H1 (cell line): Measurements from ENCODE around the gene BLNK. TPM values are rescaled to one million over a fixed set of nuclear protein-coding genes. Genes with fewer than 3 reads are reported as not detected.

Experiments
- CTCF ChIA-PET: fragments of 300-600 bp; sonication (Branson Sonifier 250); formaldehyde crosslinking; loops from one replicate; lab custom pipeline; 2021; ENCODE audit not compliant: partially characterized antibody; lab: Charles Lee
- POLR2A ChIA-PET: fragments of 300-600 bp; sonication (Branson Sonifier 250); formaldehyde crosslinking; loops from one replicate; lab custom pipeline; 2021; ENCODE audit warnings: inconsistent platforms; ENCODE audit not compliant: partially characterized antibody; lab: Charles Lee
- DNase-seq, 2 experiments: peaks; one replicate each; pipeline versions ENCODE4 v3.0.0 to v3.0.0-alpha.2; 2010 to 2022; ENCODE audit warnings: low spot score in 2 of 2, low read depth in 1 of 2, mixed read lengths in 1 of 2
- FAIRE-seq: peaks from 2 replicates; lab custom pipeline; 2011; peaks lifted over from hg19 to GRCh38; lab: Jason Lieb, UNC
- H2AFZ ChIP-seq: 2 replicates; pipeline ENCODE4 v1.8.1; 2012; ENCODE audit warnings: low read length, inconsistent platforms
- H2AK5ac ChIP-seq: 2 replicates; pipeline ENCODE4 v1.6.1; 2013; ENCODE audit warnings: low read depth, low read length
- H2BK120ac ChIP-seq: replicated peaks from 2 replicates; pipeline ENCODE3; 2013; ENCODE audit warnings: low read depth, low read length, inconsistent platforms
- H2BK12ac ChIP-seq: 2 replicates; pipeline ENCODE4 v1.6.1; 2013; ENCODE audit warnings: low read depth, low read length
- H2BK15ac ChIP-seq: 2 replicates; pipeline ENCODE4 v1.6.1; 2013; ENCODE audit warnings: low read length
- H2BK20ac ChIP-seq: 2 replicates; pipeline ENCODE4 v1.6.1; 2013; ENCODE audit warnings: low read length
- H2BK5ac ChIP-seq: 2 replicates; pipeline ENCODE4 v1.6.1; 2013; ENCODE audit warnings: low read depth, low read length
- H3K14ac ChIP-seq: 2 replicates; pipeline ENCODE4 v1.6.1; 2013; ENCODE audit warnings: inconsistent platforms; ENCODE audit not compliant: insufficient read length
- H3K18ac ChIP-seq: 2 replicates; pipeline ENCODE4 v1.6.1; 2013; ENCODE audit warnings: low read length; ENCODE audit errors: extremely low read depth
- H3K23ac ChIP-seq: 2 replicates; pipeline ENCODE4 v1.6.1; 2013; ENCODE audit warnings: inconsistent platforms; ENCODE audit not compliant: insufficient read length
- H3K23me2 ChIP-seq: 2 replicates; pipeline ENCODE4 v1.6.1; 2013; ENCODE audit warnings: low read depth, low read length
- H3K27ac ChIP-seq: 2 replicates; pipeline ENCODE4 v1.6.1; 2011; ENCODE audit warnings: low read depth, low read length, inconsistent platforms
- H3K27me3 ChIP-seq, 4 experiments: replicated peaks in 1 of 4; 1 replicate in 1 of 4; 2 replicates in 3 of 4; pipeline versions ENCODE4 v1.6.1 to v1.8.1; 2011 to 2013; ENCODE audit warnings: low read length in 3 of 4, mild to moderate bottlenecking in 3 of 4, inconsistent platforms in 2 of 4, mixed read lengths in 2 of 4, moderate library complexity in 1 of 4; ENCODE audit not compliant: control insufficient read depth in 3 of 4, insufficient read depth in 3 of 4; ENCODE audit errors: extremely low read depth in 1 of 4
- H3K36me3 ChIP-seq, 4 experiments: 2 replicates each; pipeline versions ENCODE4 v1.6.1 to v1.8.1; 2011 to 2013; ENCODE audit warnings: mild to moderate bottlenecking in 4 of 4, low read length in 3 of 4, moderate library complexity in 2 of 4, control low read depth in 1 of 4, inconsistent platforms in 1 of 4; ENCODE audit not compliant: insufficient read depth in 4 of 4, control insufficient read depth in 2 of 4
- H3K4ac ChIP-seq: replicated peaks from 2 replicates; pipeline ENCODE3; 2013; ENCODE audit warnings: low read length, low read depth, mixed read lengths, inconsistent platforms; ENCODE audit not compliant: insufficient read length
- H3K4me1 ChIP-seq, 4 experiments: replicated peaks in 1 of 4; 1 replicate in 1 of 4; 2 replicates in 3 of 4; pipeline versions ENCODE4 v1.6.1 to v1.8.1; 2011 to 2013; ENCODE audit warnings: low read length in 3 of 4, inconsistent platforms in 2 of 4, mixed read lengths in 1 of 4; ENCODE audit not compliant: insufficient read depth in 4 of 4, control insufficient read depth in 3 of 4
- H3K4me2 ChIP-seq, 2 experiments: 2 replicates each; pipeline versions ENCODE4 v1.6.1 to v1.8.1; 2011 to 2013; ENCODE audit warnings: low read depth in 2 of 2, low read length in 2 of 2, control low read depth in 1 of 2, inconsistent platforms in 1 of 2, mild to moderate bottlenecking in 1 of 2; ENCODE audit not compliant: insufficient read depth in 1 of 2
- H3K4me3 ChIP-seq, 4 experiments: fragments of 200-600, 300-600 bp in 1 of 4; sonication (generic), shearing (Covaris generic), sonication (Bioruptor Twin) in 1 of 4; 2 replicates each; pipeline versions ENCODE4 v1.5.1 to v1.8.1; 2011 to 2016; ENCODE audit warnings: low read length in 4 of 4, low read depth in 3 of 4, control low read depth in 2 of 4, inconsistent platforms in 2 of 4, mild to moderate bottlenecking in 2 of 4, mixed read lengths in 1 of 4, moderate library complexity in 1 of 4; ENCODE audit not compliant: insufficient read depth in 2 of 4; ENCODE audit errors: extremely low read depth in 1 of 4
- H3K56ac ChIP-seq: replicated peaks from 2 replicates; pipeline ENCODE3; 2013; ENCODE audit warnings: low read depth, mild to moderate bottlenecking, mixed read lengths, low read length, inconsistent platforms; ENCODE audit not compliant: insufficient read length
- H3K79me1 ChIP-seq: 2 replicates; pipeline ENCODE4 v1.6.1; 2013; ENCODE audit warnings: low read depth, low read length, control low read depth
- H3K79me2 ChIP-seq, 2 experiments: 2 replicates each; pipeline versions ENCODE4 v1.6.1 to v1.8.1; 2012 to 2013; ENCODE audit warnings: low read length in 2 of 2, mild to moderate bottlenecking in 2 of 2, inconsistent platforms in 1 of 2; ENCODE audit not compliant: insufficient read depth in 2 of 2, control insufficient read depth in 1 of 2
- H3K9ac ChIP-seq, 4 experiments: replicated peaks in 1 of 4; 1 replicate in 1 of 4; 2 replicates in 3 of 4; pipeline versions ENCODE4 v1.6.1 to v1.8.1; 2011 to 2013; ENCODE audit warnings: low read depth in 3 of 4, low read length in 3 of 4, control low read depth in 2 of 4, mild to moderate bottlenecking in 2 of 4, moderate library complexity in 2 of 4, inconsistent platforms in 1 of 4; ENCODE audit errors: extremely low read depth in 1 of 4
- H3K9me3 ChIP-seq, 2 experiments: 2 replicates each; pipeline versions ENCODE4 v1.6.1 to v1.8.1; 2012 to 2013; ENCODE audit warnings: mild to moderate bottlenecking in 2 of 2, moderate library complexity in 2 of 2, control low read depth in 1 of 2, inconsistent platforms in 1 of 2, low read depth in 1 of 2, low read length in 1 of 2, mixed read lengths in 1 of 2; ENCODE audit not compliant: insufficient read depth in 2 of 2
- H4K20me1 ChIP-seq, 2 experiments: replicated peaks in 1 of 2; 2 replicates each; pipeline versions ENCODE3 to v1.8.1; 2011 to 2013; ENCODE audit warnings: inconsistent platforms in 2 of 2, low read length in 2 of 2, mild to moderate bottlenecking in 1 of 2; ENCODE audit not compliant: insufficient read depth in 2 of 2, control insufficient read depth in 1 of 2
- H4K5ac ChIP-seq: 2 replicates; pipeline ENCODE4 v1.6.1; 2013; ENCODE audit warnings: low read length, low read depth, mixed read lengths, inconsistent platforms; ENCODE audit not compliant: insufficient read length
- H4K8ac ChIP-seq: 2 replicates; pipeline ENCODE4 v1.8.0; 2013; ENCODE audit warnings: mild to moderate bottlenecking, moderate library complexity, low read length, inconsistent platforms; ENCODE audit not compliant: insufficient read depth; ENCODE audit errors: extremely low read depth
- H4K91ac ChIP-seq: replicated peaks from 2 replicates; pipeline ENCODE3; 2013; ENCODE audit warnings: low read length, mixed read lengths, inconsistent platforms; ENCODE audit not compliant: insufficient read length
- CTCF ChIP-seq, 3 experiments: IDR thresholded peaks; 1 replicate in 2 of 3; 2 replicates in 1 of 3; pipeline versions ENCODE4 v1.5.1 to v1.6.1; 2011; ENCODE audit warnings: low read length in 3 of 3, mild to moderate bottlenecking in 3 of 3, inconsistent platforms in 2 of 3, low read depth in 1 of 3, moderate library complexity in 1 of 3; ENCODE audit not compliant: insufficient read depth in 1 of 3; ENCODE audit errors: control extremely low read depth in 1 of 3
- FOSL1 ChIP-seq: IDR thresholded peaks from 2 replicates; pipeline ENCODE4 v1.6.1; 2011; ENCODE audit warnings: mild to moderate bottlenecking, low read depth, low read length, moderate library complexity; ENCODE audit not compliant: insufficient read depth
- SIN3A ChIP-seq, 2 experiments: IDR thresholded peaks in 1 of 2; conservative IDR thresholded peaks in 1 of 2; 2 replicates each; pipeline ENCODE4 v1.6.1; 2011 to 2012; ENCODE audit warnings: low read length in 2 of 2, improper control_type of control experiment in 1 of 2, low read depth in 1 of 2, mild to moderate bottlenecking in 1 of 2
- polyA plus RNA-seq, 7 experiments: library from polyadenylated mRNA; depleted of rRNA in 3 of 7; stranded (reverse) in 5 of 7; unstranded in 2 of 7; fragments of >200 nt in 5 of 7; fragments of 200-250 nt in 2 of 7; gene quantifications; 1 replicate in 5 of 7; 2 replicates in 1 of 7; 4 replicates in 1 of 7; pipeline versions ENCODE4 v1.2.1 to v1.2.3, GENCODE V29; 2011 to 2013; ENCODE audit warnings: missing spikeins in 2 of 7, mixed read lengths in 2 of 7
- total RNA-seq: library from RNA; stranded (reverse); fragmentation: NEBNext Ultra II Directional; extraction: Animal tissue kit (Norgen Biotek cat#: 25700); gene quantifications from 2 replicates; pipeline ENCODE4 v1.2.1, GENCODE V29; 2021

Gene BLNK
- total and polyA plus RNA-seq, 2 of the 8 experiments (the other 6 are each of a cell fraction or from before 2014, with no cell fraction given), result not detected

GRCh38 chr10:96170230-96170629, 101.1 kb downstream of the BLNK start:
- Histone ChIP-seq H2BK120ac (no peak overlapping the region), H3K27me3 (no peaks in the 10 kb centered on the region), H2BK12ac (no peak overlapping the region), H3K4me3 (no peak overlapping the region), H3K79me1 (no peaks in the 10 kb centered on the region), H2AK5ac (no peak overlapping the region), H3K79me2 (no peaks in the 10 kb centered on the region), H3K36me3 (no peaks in the 10 kb centered on the region), H3K4me1 (no peaks in the 10 kb centered on the region), H3K9ac (no peak overlapping the region), H2BK20ac (no peak overlapping the region), H3K4ac (no peak overlapping the region), H3K18ac (no peak overlapping the region), H4K5ac (no peak overlapping the region), H2BK5ac (no peak overlapping the region), H3K14ac (no peak overlapping the region), H3K27ac (no peak overlapping the region), H2AFZ (no peak overlapping the region), H3K9me3 (no peaks in the 10 kb centered on the region; a peak in 1 of 4 replicates), H4K20me1 (no peaks in the 10 kb centered on the region), H4K91ac (no peak overlapping the region), H4K8ac (no peak overlapping the region), H3K4me2 (no peak overlapping the region), H3K23ac (no peak overlapping the region), H3K56ac (no peak overlapping the region), H3K23me2 (no peaks in the 10 kb centered on the region), H2BK15ac (no peak overlapping the region)
- CTCF ChIA-PET, result interaction anchor here (0.8 to 1.4 kb wide), 3 partner anchors 45 to 84 kb away, joined by 3 read pairs; no protein-coding TSS in a partner anchor
- FAIRE-seq, result no peak
- POLR2A ChIA-PET, result interaction anchor here (0.6 kb wide), 1 partner anchor 392 kb away, joined by 3 read pairs; no protein-coding TSS in a partner anchor
- TF ChIP-seq FOSL1 (no peak), CTCF (IDR thresholded peaks at IDR 0.05; ENCODE audit: control extremely low read depth in 1 of 3, insufficient read depth in 1 of 3, low read depth in 1 of 3, low read length in 3 of 3) (peak in 1 of 3 experiments; percentile 3; a peak in 1 of 4 replicates), SIN3A (conservative IDR thresholded peaks at IDR 0.05 in 1 of 2, IDR thresholded peaks at IDR 0.05 in 1 of 2; ENCODE audit: low read depth in 1 of 2, low read length in 2 of 2) (no peak)
- no peak for DNase-seq
